BLaER1 (cell line): ENCODE measurements around the gene PLIN4.
A peak's percentile ranks its signal among the peaks of the same experiment; 100 is the strongest.
"Not testable (repeated sequence)": the region's sequence is repeated elsewhere in the genome, so short reads cannot be mapped to it uniquely, and the experiment has no call there.

ENCODE experiments used
- H3K27ac ChIP-seq: shearing (Covaris generic); formaldehyde crosslinking; 2 replicates; pipeline ENCODE4 v1.8.1; 2022
- H3K27me3 ChIP-seq: shearing (Covaris generic); formaldehyde crosslinking; 2 replicates; pipeline ENCODE4 v1.8.1; 2022
- H3K36me3 ChIP-seq: shearing (Covaris generic); formaldehyde crosslinking; 2 replicates; pipeline ENCODE4 v1.8.1; 2022
- H3K4me1 ChIP-seq: shearing (Covaris generic); formaldehyde crosslinking; 2 replicates; pipeline ENCODE4 v1.8.1; 2022
- H3K4me2 ChIP-seq: shearing (Covaris generic); formaldehyde crosslinking; 2 replicates; pipeline ENCODE4 v1.8.1; 2022
- H3K4me3 ChIP-seq: shearing (Covaris generic); formaldehyde crosslinking; 2 replicates; pipeline ENCODE4 v1.8.1; 2022
- H3K9ac ChIP-seq: shearing (Covaris generic); formaldehyde crosslinking; 2 replicates; pipeline ENCODE4 v1.8.1; 2022
- H3K9me3 ChIP-seq: shearing (Covaris generic); formaldehyde crosslinking; 2 replicates; pipeline ENCODE4 v1.8.1; 2022
- H4K20me1 ChIP-seq: shearing (Covaris generic); formaldehyde crosslinking; 2 replicates; pipeline ENCODE4 v1.8.1; 2022
- Cebpa-rat ChIP-seq: shearing (Covaris generic); IDR thresholded peaks from 2 replicates; pipeline ENCODE4 v1.8.1; 2022

PLIN4 gene

DNA sequence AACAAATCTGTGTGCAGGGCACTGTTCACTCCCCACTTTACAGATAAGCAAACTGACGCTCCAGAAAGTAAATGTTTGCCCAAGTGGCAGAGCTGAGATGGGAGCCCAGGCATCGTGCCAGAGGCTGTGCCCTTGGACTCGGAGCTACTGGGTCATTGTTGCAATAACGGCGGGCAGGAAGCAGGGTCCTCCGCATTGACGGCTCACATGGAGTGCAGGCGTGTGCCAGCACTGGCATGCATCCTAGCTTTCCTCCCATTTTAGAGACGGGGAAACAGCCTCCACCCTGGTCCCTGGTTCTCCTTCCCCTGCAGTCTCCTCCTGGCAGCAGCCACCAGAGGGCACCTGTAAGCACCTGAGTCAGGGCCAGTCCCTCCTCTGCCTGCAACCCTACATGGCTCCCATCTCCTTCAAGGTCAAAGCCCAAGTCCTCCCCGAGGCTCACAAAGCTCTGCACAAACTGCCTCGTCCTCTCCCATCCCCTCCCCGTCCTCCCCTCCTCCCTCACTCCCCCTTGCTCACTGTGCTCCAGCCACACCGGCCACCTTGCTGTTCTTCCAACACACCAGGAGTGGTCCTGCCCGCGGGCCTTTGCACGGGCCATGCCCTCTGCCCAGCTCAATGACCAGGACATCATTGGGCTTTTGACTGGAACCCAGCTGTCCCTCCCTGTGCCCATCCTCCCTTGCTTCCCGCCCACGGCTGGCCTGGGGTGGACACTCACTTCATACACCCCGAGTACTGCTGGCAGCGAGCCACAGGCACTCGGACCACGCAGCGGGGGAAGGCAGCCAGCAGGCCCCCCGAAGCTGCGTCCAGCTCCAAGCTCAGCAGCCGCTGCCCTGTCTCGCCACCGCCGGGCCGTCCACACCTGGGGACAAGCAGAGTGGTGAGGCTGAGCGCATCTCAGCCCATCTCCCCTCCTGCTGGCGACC, 29.3 kb upstream of the PLIN4 start:
- TF ChIP-seq Cebpa-rat: no peak
- Histone ChIP-seq H3K9me3 (no peaks in the 10 kb centered on the region), H3K9ac (no peak overlapping the region), H3K36me3 (peaks cover 16% of the 10 kb centered on the region; the same call in 1 of the 2 replicates), H3K4me2 (no peak overlapping the region), H3K4me3 (no peak overlapping the region), H3K27me3 (no peaks in the 10 kb centered on the region), H3K4me1 (no peaks in the 10 kb centered on the region), H3K27ac (no peak overlapping the region), H4K20me1 (no peaks in the 10 kb centered on the region)

- H3K4me2 ChIP-seq: no peak overlapping the region
Measured at GRCh38 chr19:4543842-4544647, 25.8 kb upstream of the PLIN4 start.

DNA sequence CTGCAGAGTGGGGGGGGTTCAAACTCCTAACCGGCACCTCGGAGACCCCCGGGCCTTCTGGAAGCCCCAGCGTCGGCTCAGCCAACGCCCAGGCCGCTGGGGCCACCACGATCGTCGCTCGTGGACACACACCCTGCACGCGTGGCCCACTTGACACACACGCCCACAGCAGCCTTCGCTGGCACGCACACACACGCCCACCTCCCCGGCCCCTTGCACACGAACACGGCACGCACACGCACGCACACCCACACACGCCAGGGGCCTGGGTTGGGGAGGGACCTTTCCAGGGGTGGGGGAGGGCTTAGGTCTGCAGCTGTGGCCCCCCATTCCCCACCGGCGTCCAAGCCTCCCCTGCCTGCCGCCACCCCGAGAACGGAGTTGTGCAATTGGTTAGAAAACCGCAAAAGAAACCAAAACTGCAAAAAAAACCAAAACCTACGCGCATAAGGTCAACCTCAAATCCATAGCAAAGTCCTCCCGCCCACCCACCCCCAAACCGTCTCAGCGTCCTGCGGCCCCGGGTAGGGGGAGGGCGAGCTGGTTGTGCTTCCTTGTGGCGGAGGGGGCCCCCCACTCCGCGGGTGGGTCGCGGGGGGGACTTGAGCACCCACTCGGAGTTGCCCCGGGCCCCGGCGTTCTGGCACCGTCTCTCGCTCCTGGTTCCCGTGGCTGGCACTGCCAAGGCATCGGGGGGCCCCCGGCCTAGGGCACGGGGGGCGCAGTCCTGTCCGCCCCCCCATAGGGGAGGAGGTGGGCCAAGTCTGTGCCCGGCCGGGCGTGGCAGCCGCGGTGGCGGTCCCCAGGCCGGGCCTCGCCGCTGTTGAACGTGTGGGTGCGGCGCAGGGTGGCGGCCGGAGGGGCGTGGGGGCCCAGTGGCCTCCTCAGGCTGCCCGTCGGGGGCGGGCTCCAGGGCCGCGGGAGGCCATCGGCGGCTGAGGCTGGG, 24.9 kb upstream of the PLIN4 start:
- H3K4me2 ChIP-seq: no peak overlapping the region
- no peak overlapping the region for H3K9ac ChIP-seq
- TF ChIP-seq Cebpa-rat: no peak

More at GRCh38 chr19:4543842-4544647, 25.8 kb upstream of the PLIN4 start:
- H4K20me1 ChIP-seq: no peaks in the 10 kb centered on the region
- H3K27me3 ChIP-seq: no peaks in the 10 kb centered on the region
- H3K4me1 ChIP-seq: peaks cover 13% of the 10 kb centered on the region
- no peak overlapping the region for H3K4me3 ChIP-seq
- H3K9me3 ChIP-seq: peaks cover 9% of the 10 kb centered on the region
- no peak overlapping the region for H3K27ac ChIP-seq
- H3K36me3 ChIP-seq: no peaks in the 10 kb centered on the region; the same call in 1 of the 2 replicates
- H3K9ac ChIP-seq: no peak overlapping the region
- TF ChIP-seq Cebpa-rat: no peak

DNA sequence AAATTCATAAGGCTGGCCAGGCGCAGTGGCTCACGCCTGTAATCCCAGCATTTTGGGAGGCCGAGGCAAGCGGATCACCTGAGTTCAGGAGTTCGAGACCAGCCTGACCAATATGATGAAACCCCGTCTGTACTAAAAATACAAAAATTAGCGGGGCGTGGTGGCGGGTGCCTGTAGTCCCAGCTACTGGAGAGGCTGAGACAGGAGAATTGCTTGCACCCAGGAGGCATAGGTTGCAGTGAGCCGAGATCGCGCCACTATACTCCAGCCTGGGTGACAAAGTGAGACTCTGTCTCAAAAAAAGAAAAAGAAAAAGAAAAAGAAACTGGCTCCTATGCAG, 23.5 kb upstream of the PLIN4 start:
- H3K9me3 ChIP-seq, H3K27me3 ChIP-seq, H3K4me3 ChIP-seq, H3K36me3 ChIP-seq, H3K9ac ChIP-seq, H3K27ac ChIP-seq, H3K4me2 ChIP-seq, H4K20me1 ChIP-seq: not testable (repeated sequence)
- H3K4me1 ChIP-seq: peaks cover 19% of the 10 kb centered on the region

More for the DNA sequence above, 24.9 kb upstream of the PLIN4 start:
- Histone ChIP-seq H4K20me1 (no peaks in the 10 kb centered on the region), H3K27me3 (no peaks in the 10 kb centered on the region), H3K27ac (no peak overlapping the region), H3K4me3 (no peak overlapping the region), H3K9me3 (peaks cover 9% of the 10 kb centered on the region), H3K4me1 (peaks cover 13% of the 10 kb centered on the region), H3K36me3 (no peaks in the 10 kb centered on the region)

DNA sequence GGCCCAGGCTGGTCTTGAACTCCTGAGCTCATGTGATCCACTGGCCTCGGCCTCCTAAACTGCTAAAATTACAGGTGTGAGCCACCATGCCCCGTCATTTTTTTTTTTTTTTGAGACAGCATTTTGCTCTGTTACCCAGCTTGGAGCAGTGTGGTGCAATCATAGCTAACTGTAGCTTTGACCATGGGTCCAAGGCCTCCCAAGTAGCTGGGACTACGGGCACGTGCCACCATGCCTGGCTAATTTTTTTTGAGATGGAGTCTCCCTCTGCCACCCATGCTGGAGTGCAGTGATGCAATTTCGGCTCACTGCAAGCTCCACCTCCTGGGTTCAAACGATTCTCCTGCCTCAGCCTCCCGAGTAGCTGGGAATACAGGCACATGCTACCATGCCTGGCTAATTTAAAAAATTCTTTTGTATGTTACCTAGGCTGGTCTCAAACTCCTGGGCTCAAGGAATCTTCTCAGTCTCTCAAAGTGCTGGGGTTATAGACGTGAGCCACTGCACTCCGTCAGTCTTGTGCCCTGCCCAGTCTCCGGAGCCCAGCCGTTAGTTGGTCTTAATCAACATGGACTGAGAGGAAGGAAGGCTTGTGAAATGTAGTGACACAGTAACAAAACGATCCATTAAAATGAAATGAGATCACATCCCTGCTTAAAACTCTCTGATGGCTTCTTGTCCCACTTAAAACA, 23.0 kb upstream of the PLIN4 start:
- Histone ChIP-seq H3K27ac (no peak overlapping the region), H3K27me3 (no peaks in the 10 kb centered on the region), H3K9me3 (peaks cover 9% of the 10 kb centered on the region), H3K4me1 (peaks cover 22% of the 10 kb centered on the region), H4K20me1 (no peaks in the 10 kb centered on the region), H3K4me3 (no peak overlapping the region), H3K4me2 (no peak overlapping the region), H3K36me3 (no peaks in the 10 kb centered on the region), H3K9ac (no peak overlapping the region)
- no peak for TF ChIP-seq Cebpa-rat

GRCh38 chr19:4539693-4540581, 21.7 kb upstream of the PLIN4 start, which contains the start of gene LRG1:
TSS of gene LRG1 (minus strand) at chr19:4540036. CDS start at chr19:4540013, 23 bp downstream.
- no peak within 1 kb of the TSS for H3K9ac ChIP-seq
- H3K4me2 ChIP-seq: peak within 1 kb of the TSS; percentile 42
- no peak within 1 kb of the TSS for H3K4me3 ChIP-seq
- H4K20me1 ChIP-seq: no peaks in the 10 kb centered on the region
- H3K9me3 ChIP-seq: peaks cover 9% of the 10 kb centered on the region
- H3K4me1 ChIP-seq: peaks cover 31% of the 10 kb centered on the region
- no peaks in the 10 kb centered on the region for H3K27me3 ChIP-seq
- TF ChIP-seq Cebpa-rat: no peak
- H3K27ac ChIP-seq: no peak within 1 kb of the TSS
- no peaks in the 10 kb centered on the region for H3K36me3 ChIP-seq

- Histone ChIP-seq H3K9ac (no peak overlapping the region), H3K4me1 (peaks cover 33% of the 10 kb centered on the region), H3K36me3 (no peaks in the 10 kb centered on the region), H3K4me2 (no peak overlapping the region), H4K20me1 (no peaks in the 10 kb centered on the region), H3K9me3 (peaks cover 9% of the 10 kb centered on the region), H3K27ac (no peak overlapping the region), H3K4me3 (no peak overlapping the region), H3K27me3 (0 out of 2 replicates have a peak, but pooled peaks cover 3% of the 10 kb centered on the region)
- TF ChIP-seq Cebpa-rat: no peak
Measured at GRCh38 chr19:4539169-4539692, 20.9 kb upstream of the PLIN4 start.

DNA sequence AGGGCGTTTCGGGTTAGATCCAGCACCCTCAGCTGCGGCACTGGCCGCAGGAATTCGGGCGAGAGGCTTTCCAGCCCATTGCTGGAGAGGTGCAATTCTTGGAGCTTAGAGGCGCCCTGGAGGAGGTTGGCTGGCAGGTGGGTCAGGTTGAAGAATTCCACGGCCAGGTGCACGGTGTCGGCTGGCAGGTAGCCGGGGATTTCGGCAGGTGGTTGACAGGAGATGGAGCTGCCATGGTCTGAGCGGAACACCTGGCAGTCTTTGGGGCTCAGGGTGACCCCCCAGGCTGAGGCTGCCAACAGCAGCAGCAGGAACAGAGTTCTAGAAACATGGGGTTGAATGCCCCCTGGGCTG, 20.3 kb upstream of the PLIN4 start:
- TF ChIP-seq Cebpa-rat: no peak
- Histone ChIP-seq H4K20me1 (no peaks in the 10 kb centered on the region), H3K9ac (no peak overlapping the region)

More for the DNA sequence above, 20.3 kb upstream of the PLIN4 start:
- Histone ChIP-seq H3K36me3 (no peaks in the 10 kb centered on the region), H3K9me3 (peaks cover 9% of the 10 kb centered on the region), H3K27ac (no peak overlapping the region), H3K27me3 (0 out of 2 replicates have a peak, but pooled peaks cover 3% of the 10 kb centered on the region), H3K4me3 (no peak overlapping the region), H3K4me1 (peaks cover 33% of the 10 kb centered on the region), H3K4me2 (no peak overlapping the region)
